ENCODE results near the gene MIP.
"Not testable (repeated sequence)": the region's sequence is repeated elsewhere in the genome, so short reads cannot be mapped to it uniquely, and the experiment has no call there.

The MIP gene

DNA sequence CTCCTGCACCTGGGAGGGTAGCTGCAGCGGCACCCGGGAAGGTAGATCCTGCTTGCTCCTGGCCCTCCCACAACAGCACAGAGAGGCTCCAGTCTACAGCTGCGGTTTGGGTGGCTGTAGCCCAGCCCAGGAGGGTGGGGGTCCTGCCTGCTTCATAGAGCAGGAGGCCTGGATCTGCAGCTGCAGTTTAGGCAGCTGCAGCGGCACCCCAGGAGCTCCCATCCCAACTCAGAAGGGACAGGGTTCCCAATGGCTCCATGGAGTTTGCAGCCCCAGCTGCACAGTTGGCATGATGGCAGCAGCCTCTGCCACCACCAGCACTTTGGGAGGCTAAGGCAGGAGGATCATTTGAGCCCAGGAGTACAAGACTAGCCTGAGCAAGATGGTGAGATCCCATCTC, 43.7 kb downstream of the MIP start:
- DNase-seq (ENCODE audit: low read depth), result no peak

DNA sequence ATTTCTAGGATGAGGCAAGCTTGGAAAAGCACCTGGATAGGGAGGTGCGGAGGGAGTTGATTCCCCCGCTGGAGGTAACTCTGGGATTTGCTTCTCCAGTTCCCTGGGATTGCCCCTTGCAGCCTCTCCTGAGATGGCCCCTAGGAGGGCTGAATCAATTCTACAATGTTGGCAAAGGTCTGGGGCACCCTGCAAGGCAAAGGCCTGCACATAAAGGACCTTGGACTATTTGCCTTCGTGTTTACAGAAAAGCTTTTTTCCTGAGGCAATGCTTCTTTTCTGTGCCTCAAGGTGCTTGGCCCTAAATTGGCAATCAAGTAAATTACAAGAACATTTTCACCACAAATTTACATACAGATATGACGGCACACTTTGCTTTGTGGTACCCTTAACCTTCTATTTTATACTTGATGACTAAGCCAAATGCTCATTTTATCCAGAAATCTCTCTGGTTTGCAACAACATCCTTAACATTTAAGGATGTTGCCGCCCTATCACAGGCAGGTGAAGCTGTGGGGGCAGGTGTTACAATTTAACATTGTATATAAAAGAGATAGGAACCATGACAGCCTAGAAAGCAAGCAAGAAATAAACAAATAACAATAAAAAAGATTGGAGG, 45.5 kb downstream of the MIP start:
- DNase-seq (ENCODE audit: low read depth), result no peak

DNA sequence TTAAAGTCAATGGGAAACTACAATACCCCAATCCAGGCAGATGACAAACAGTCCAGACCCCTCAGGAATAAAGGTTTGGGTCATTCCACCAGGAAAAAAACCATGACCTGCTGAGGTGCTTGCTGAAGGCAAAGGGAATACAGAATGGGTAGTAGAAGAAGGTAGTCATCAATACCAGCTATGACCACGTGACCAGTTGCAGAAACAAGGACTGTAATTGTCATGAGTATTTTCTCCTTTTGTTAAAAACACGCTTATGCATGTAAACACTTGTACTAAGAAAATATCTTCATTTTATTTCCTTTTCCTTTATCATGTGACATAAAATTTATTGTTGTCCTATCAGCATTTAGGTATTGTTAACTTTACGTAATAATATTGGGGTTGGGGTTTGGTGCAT, 50.2 kb downstream of the MIP start:
- DNase-seq (ENCODE audit: low read depth), result not testable (repeated sequence)

DNA sequence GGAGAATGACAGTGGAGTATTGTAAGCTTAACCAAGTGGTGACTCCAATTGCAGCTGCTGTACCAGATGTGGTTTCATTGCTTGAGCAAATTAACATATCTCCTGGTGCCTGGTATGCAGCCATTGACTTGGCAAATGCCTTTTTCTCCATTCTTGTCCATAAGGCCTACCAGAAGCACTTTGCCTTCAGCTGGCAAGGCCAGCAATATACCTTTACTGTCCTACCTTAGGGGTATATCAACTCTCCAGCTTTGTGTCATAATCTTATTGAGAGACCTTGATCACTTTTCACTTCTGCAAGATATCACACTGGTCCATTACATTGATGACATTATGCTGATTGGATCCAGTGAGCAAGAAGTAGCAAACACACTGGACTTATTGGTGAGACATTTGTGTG, 52.8 kb downstream of the MIP start:
- not testable (repeated sequence) for DNase-seq (ENCODE audit: low read depth)

DNA sequence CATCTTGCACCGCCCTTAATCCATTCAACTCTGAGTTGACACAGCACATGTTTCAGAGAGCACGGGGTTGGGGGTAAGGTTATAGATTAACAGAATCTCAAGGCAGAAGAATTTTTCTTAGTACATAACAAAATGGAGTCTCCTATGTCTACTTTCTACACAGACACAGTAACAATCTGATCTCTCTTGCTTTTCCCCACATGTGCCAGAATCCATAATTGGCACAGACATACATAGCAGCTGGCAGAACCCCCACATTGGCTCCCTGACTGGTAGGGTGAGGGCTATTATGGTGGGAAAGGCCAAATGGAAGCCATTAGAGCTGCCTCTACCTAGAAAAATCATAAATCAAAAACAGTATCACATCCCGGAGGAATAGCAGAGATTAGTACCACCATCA, 53.3 kb downstream of the MIP start:
- not testable (repeated sequence) for DNase-seq (ENCODE audit: low read depth)

Data from CMK (cell line).